ENCODE data around the gene UNKL.

Gene UNKL

GRCh38 chr16:1395444-1396031 is 19.0 kb downstream of the UNKL start:
- Histone ChIP-seq H3K27me3 (ENCODE audit: insufficient read depth, poor library complexity, severe bottlenecking) (no peaks in the 10 kb centered on the region), H3K4me1 (ENCODE audit: insufficient read depth, poor library complexity, severe bottlenecking) (no peaks in the 10 kb centered on the region), H3K27ac (ENCODE audit: poor library complexity, severe bottlenecking) (no peak overlapping the region), H3K9me3 (ENCODE audit: severe bottlenecking) (no peaks in the 10 kb centered on the region), H3K36me3 (ENCODE audit: low read depth) (no peaks in the 10 kb centered on the region), H3K4me3 (ENCODE audit: severe bottlenecking) (no peak overlapping the region)
- no peak for ATAC-seq (ENCODE audit: low read depth)
- DNase-seq (ENCODE audit: low spot score) = no peak
- TF ChIP-seq CTCF (IDR thresholded peaks at IDR 0.05; ENCODE audit: poor library complexity, severe bottlenecking) = no peak

- Histone ChIP-seq H3K4me3 (ENCODE audit: severe bottlenecking) (no peak overlapping the region), H3K27ac (ENCODE audit: poor library complexity, severe bottlenecking) (no peak overlapping the region), H3K27me3 (ENCODE audit: insufficient read depth, poor library complexity, severe bottlenecking) (no peaks in the 10 kb centered on the region), H3K36me3 (ENCODE audit: low read depth) (no peaks in the 10 kb centered on the region), H3K9me3 (ENCODE audit: severe bottlenecking) (no peaks in the 10 kb centered on the region), H3K4me1 (ENCODE audit: insufficient read depth, poor library complexity, severe bottlenecking) (no peaks in the 10 kb centered on the region)
- ATAC-seq (ENCODE audit: low read depth) = no peak
- no peak for TF ChIP-seq CTCF (IDR thresholded peaks at IDR 0.05; ENCODE audit: poor library complexity, severe bottlenecking)
- no peak for DNase-seq (ENCODE audit: low spot score)
Observed at GRCh38 chr16:1394367-1394951, 20.0 kb downstream of the UNKL start.

- no peak overlapping the region for H3K27ac ChIP-seq (ENCODE audit: poor library complexity, severe bottlenecking)
- TF ChIP-seq CTCF (IDR thresholded peaks at IDR 0.05; ENCODE audit: poor library complexity, severe bottlenecking) = no peak
- no peaks in the 10 kb centered on the region for H3K27me3 ChIP-seq (ENCODE audit: insufficient read depth, poor library complexity, severe bottlenecking)
- DNase-seq (ENCODE audit: low spot score) (peak; percentile 60), ATAC-seq (ENCODE audit: low read depth) (no peak)
- no peaks in the 10 kb centered on the region for H3K4me1 ChIP-seq (ENCODE audit: insufficient read depth, poor library complexity, severe bottlenecking)
- no peak overlapping the region for H3K4me3 ChIP-seq (ENCODE audit: severe bottlenecking)
- no peaks in the 10 kb centered on the region for H3K36me3 ChIP-seq (ENCODE audit: low read depth)
- no peaks in the 10 kb centered on the region for H3K9me3 ChIP-seq (ENCODE audit: severe bottlenecking)
Observed at GRCh38 chr16:1393613-1394176, 20.8 kb downstream of the UNKL start.

- no peak for ATAC-seq (ENCODE audit: low read depth)
- Histone ChIP-seq H3K4me1 (ENCODE audit: insufficient read depth, poor library complexity, severe bottlenecking) (no peaks in the 10 kb centered on the region), H3K27ac (ENCODE audit: poor library complexity, severe bottlenecking) (no peak overlapping the region), H3K4me3 (ENCODE audit: severe bottlenecking) (no peak overlapping the region), H3K9me3 (ENCODE audit: severe bottlenecking) (no peaks in the 10 kb centered on the region), H3K27me3 (ENCODE audit: insufficient read depth, poor library complexity, severe bottlenecking) (no peaks in the 10 kb centered on the region), H3K36me3 (ENCODE audit: low read depth) (no peaks in the 10 kb centered on the region)
- no peak for DNase-seq (ENCODE audit: low spot score)
- TF ChIP-seq CTCF (IDR thresholded peaks at IDR 0.05; ENCODE audit: poor library complexity, severe bottlenecking) = no peak
Observed at GRCh38 chr16:1392826-1393225, 21.7 kb downstream of the UNKL start.

GRCh38 chr16:1390239-1390779 is 24.2 kb downstream of the UNKL start:
- no peak overlapping the region for H3K4me3 ChIP-seq (ENCODE audit: severe bottlenecking)
- TF ChIP-seq CTCF (IDR thresholded peaks at IDR 0.05; ENCODE audit: poor library complexity, severe bottlenecking) = no peak
- no peak overlapping the region for H3K27ac ChIP-seq (ENCODE audit: poor library complexity, severe bottlenecking)
- no peaks in the 10 kb centered on the region for H3K36me3 ChIP-seq (ENCODE audit: low read depth)
- H3K9me3 ChIP-seq (ENCODE audit: severe bottlenecking) = no peaks in the 10 kb centered on the region
- no peaks in the 10 kb centered on the region for H3K27me3 ChIP-seq (ENCODE audit: insufficient read depth, poor library complexity, severe bottlenecking)
- no peaks in the 10 kb centered on the region for H3K4me1 ChIP-seq (ENCODE audit: insufficient read depth, poor library complexity, severe bottlenecking)
- ATAC-seq (ENCODE audit: low read depth) = no peak
- no peak for DNase-seq (ENCODE audit: low spot score)

Measured in RWPE2 (cell line).